HepG2 (cell line): Measurements from ENCODE around the gene ENGASE. TPM values are rescaled to one million over a fixed set of nuclear protein-coding genes. Genes with fewer than 3 reads are reported as not detected.

Experiments
- ATAC-seq: fragments of 200-7000 bp; cut with Tn5 transposase; 3 replicates; pipeline ENCODE4 v1.9.1; 2020; ENCODE audit warnings: mild to moderate bottlenecking, moderate library complexity
- BruUV-seq: library from RNA; stranded (reverse); fragments of 400-500 nt; replicated peaks from 2 replicates; lab custom pipeline; 2021; lab: Mats Ljungman, UMichigan
- CTCF ChIA-PET: fragments of 300-600 bp; formaldehyde crosslinking; extraction: SDS; loops from one replicate; lab custom pipeline; 2021; ENCODE audit warnings: low total read pairs, inconsistent platforms, low intra/inter-chr PET ratio; lab: Yijun Ruan, JAX
- POLR2A ChIA-PET: fragments of 350-600 bp; sonication (Branson Sonifier 250); formaldehyde crosslinking; loops from one replicate; lab custom pipeline; 2020; ENCODE audit warnings: antibody characterized with exemption, inconsistent platforms; lab: Yijun Ruan, JAX
- DNase-seq: peaks from one replicate; pipeline ENCODE4 v3.0.0-alpha.2; 2015; ENCODE audit warnings: low spot score
- FAIRE-seq: peaks from 3 replicates; lab custom pipeline; 2011; peaks lifted over from hg19 to GRCh38; lab: Jason Lieb, UNC
- H2AFZ ChIP-seq: one replicate; pipeline ENCODE4 v1.6.1; 2011; ENCODE audit warnings: low read length, inconsistent platforms
- H3K27ac ChIP-seq: fragments of 300-600 bp; 3 replicates; pipeline ENCODE4 v1.8.0; 2011; ENCODE audit warnings: mixed run types, mild to moderate bottlenecking, mixed read lengths, low read length, inconsistent platforms; ENCODE audit not compliant: insufficient read depth; ENCODE audit errors: extremely low read length
- H3K27me3 ChIP-seq, 2 experiments: fragments of 200-600 bp in 1 of 2; 2 replicates in 1 of 2; 3 replicates in 1 of 2; pipeline versions ENCODE4 v1.6.0 to v1.8.0; 2011; ENCODE audit warnings: low read length in 2 of 2, mild to moderate bottlenecking in 2 of 2, moderate library complexity in 2 of 2, inconsistent platforms in 1 of 2; ENCODE audit not compliant: insufficient read depth in 2 of 2, control insufficient read depth in 1 of 2
- H3K36me3 ChIP-seq, 2 experiments: fragments of 200-600 bp in 1 of 2; replicated peaks in 1 of 2; 2 replicates in 1 of 2; 3 replicates in 1 of 2; pipeline versions ENCODE4 v1.5.1 to v1.8.0; 2011; ENCODE audit warnings: low read length in 2 of 2, inconsistent platforms in 1 of 2; ENCODE audit not compliant: insufficient read depth in 2 of 2, control insufficient read depth in 1 of 2
- H3K4me1 ChIP-seq: 2 replicates; pipeline ENCODE4 v1.5.1; 2012; ENCODE audit warnings: low read length, inconsistent platforms; ENCODE audit not compliant: insufficient read depth
- H3K4me2 ChIP-seq: 2 replicates; pipeline ENCODE4 v1.6.0; 2011; ENCODE audit warnings: low read depth, low read length, inconsistent platforms
- H3K4me3 ChIP-seq, 3 experiments: fragments of 200-600 bp in 1 of 3; sonication (generic), shearing (Covaris generic) in 1 of 3; replicated peaks in 1 of 3; 2 replicates each; pipeline ENCODE4 v1.5.1; 2011 to 2016; ENCODE audit warnings: low read length in 3 of 3, inconsistent platforms in 2 of 3, low read depth in 2 of 3, mild to moderate bottlenecking in 2 of 3, control low read depth in 1 of 3, mixed read lengths in 1 of 3; ENCODE audit not compliant: insufficient read depth in 1 of 3
- H3K79me2 ChIP-seq: one replicate; pipeline ENCODE4 v1.6.1; 2011; ENCODE audit warnings: low read length, inconsistent platforms; ENCODE audit not compliant: insufficient read depth
- H3K9ac ChIP-seq: 2 replicates; pipeline ENCODE4 v1.6.0; 2011; ENCODE audit warnings: mild to moderate bottlenecking, low read depth, low read length, inconsistent platforms; ENCODE audit not compliant: insufficient read depth
- H3K9me3 ChIP-seq: 2 replicates; pipeline ENCODE4 v1.5.1; 2012; ENCODE audit warnings: mild to moderate bottlenecking, low read length
- H4K20me1 ChIP-seq: 2 replicates; pipeline ENCODE4 v1.6.0; 2011; ENCODE audit warnings: inconsistent platforms, mild to moderate bottlenecking, low read length, moderate library complexity; ENCODE audit not compliant: insufficient read depth
- CC2D1A ChIP-seq: sonication (generic); formaldehyde crosslinking; IDR thresholded peaks from 2 replicates; pipeline ENCODE4 v1.8.1; 2023; ENCODE audit warnings: mild to moderate bottlenecking, missing genetic modification reagents
- DPF2 ChIP-seq: sonication (generic); formaldehyde crosslinking; IDR thresholded peaks from 2 replicates; pipeline ENCODE4 v1.4.0; 2020; ENCODE audit warnings: mild to moderate bottlenecking, low read depth, missing genetic modification reagents, borderline replicate concordance
- E2F5 ChIP-seq: sonication (generic); formaldehyde crosslinking; conservative IDR thresholded peaks from 2 replicates; pipeline ENCODE4 v1.4.0; 2020; ENCODE audit warnings: missing genetic modification reagents
- EP300 ChIP-seq, 3 experiments: sonication (generic) in 1 of 3; formaldehyde crosslinking in 1 of 3; IDR thresholded peaks; 2 replicates each; pipeline versions ENCODE4 v1.5.1 to v1.6.1; 2011 to 2020; ENCODE audit warnings: low read depth in 2 of 3, low read length in 2 of 3, borderline replicate concordance in 1 of 3, improper control_type of control experiment in 1 of 3, mild to moderate bottlenecking in 1 of 3, missing genetic modification reagents in 1 of 3, moderate library complexity in 1 of 3
- EZH2 ChIP-seq: conservative IDR thresholded peaks from 2 replicates; pipeline ENCODE4 v1.6.1; 2012; ENCODE audit warnings: mild to moderate bottlenecking, low read depth, low read length, moderate library complexity
- HDAC6 ChIP-seq: fragments of 200-600 bp; sonication (generic); IDR thresholded peaks from 2 replicates; pipeline ENCODE4 v1.7.0; 2017; ENCODE audit warnings: mild to moderate bottlenecking, antibody characterized with exemption, low read length, low read depth
- HOXD1 ChIP-seq: sonication (generic); formaldehyde crosslinking; IDR thresholded peaks from 2 replicates; pipeline ENCODE4 v1.5.0; 2020; ENCODE audit warnings: missing genetic modification reagents
- KDM1A ChIP-seq: IDR thresholded peaks from 2 replicates; pipeline ENCODE4 v1.6.1; 2016; ENCODE audit warnings: missing compliant biosample characterization
- KLF9 ChIP-seq: IDR thresholded peaks from 2 replicates; pipeline ENCODE4 v1.6.1; 2016; ENCODE audit warnings: low read depth
- MAFF ChIP-seq: IDR thresholded peaks from 2 replicates; pipeline ENCODE4 v1.6.1; 2011; ENCODE audit warnings: low read depth, low read length, improper control_type of control experiment
- PCBP1 ChIP-seq: fragments of 200-400 bp; formaldehyde crosslinking; IDR thresholded peaks from 2 replicates; pipeline ENCODE4 v1.6.1; 2017; ENCODE audit warnings: mild to moderate bottlenecking, low read depth, low read length, borderline replicate concordance
- RAD51 ChIP-seq: fragments of 450-650 bp; IDR thresholded peaks from 2 replicates; pipeline ENCODE4 v1.6.1; 2016; ENCODE audit warnings: borderline replicate concordance
- YEATS4 ChIP-seq: sonication (generic); formaldehyde crosslinking; IDR thresholded peaks from 2 replicates; pipeline ENCODE4 v1.4.0; 2020; ENCODE audit warnings: missing genetic modification reagents, borderline replicate concordance
- ZBTB10 ChIP-seq: sonication (generic); formaldehyde crosslinking; IDR thresholded peaks from 2 replicates; pipeline ENCODE4 v1.4.0; 2020; ENCODE audit warnings: missing genetic modification reagents, borderline replicate concordance
- ZNF343 ChIP-seq: sonication (generic); formaldehyde crosslinking; IDR thresholded peaks from 2 replicates; pipeline ENCODE4 v1.4.0; 2020; ENCODE audit warnings: mild to moderate bottlenecking, missing genetic modification reagents
- ZSCAN29 ChIP-seq: sonication (generic); formaldehyde crosslinking; conservative IDR thresholded peaks from 2 replicates; pipeline ENCODE4 v1.4.0; 2020; ENCODE audit warnings: mild to moderate bottlenecking, missing genetic modification reagents
- WGBS: methylation state at CpG from one replicate; pipeline ENCODE4 v1.1.6; 2017; ENCODE audit warnings: low lambda C conversion rate; 5-methylcytosine and 5-hydroxymethylcytosine counted together
- in situ Hi-C: cut with HindIII; loops from 2 replicates; pipeline ENCODE4 v1.10.0; 2017; ENCODE audit warnings: low pct_unique_long_range_greater_than_20kb; ENCODE audit not compliant: extremely low pct_ligation_motif_present
- intact Hi-C: fragments of 100-400 bp; cut with micrococcal nuclease; formaldehyde crosslinking; loops from one replicate; pipeline ENCODE4 v1.10.0; 2022; ENCODE audit not compliant: unreplicated experiment
- polyA plus RNA-seq, 8 experiments: library from polyadenylated mRNA; depleted of rRNA in 3 of 8; stranded (reverse) in 7 of 8; unstranded in 1 of 8; fragments of >200 nt; fragmentation: Illumina TruSeq in 4 of 8; extraction: Trizol in 4 of 8; gene quantifications; 2 replicates each; pipeline versions ENCODE4 v1.2.1 to v1.2.3, GENCODE V29; 2011 to 2016; ENCODE audit warnings: low read depth in 4 of 8, missing spikeins in 1 of 8, mixed read lengths in 1 of 8; ENCODE audit not compliant: insufficient read depth in 1 of 8
- total RNA-seq, 5 experiments: library from RNA; depleted of rRNA; stranded (reverse); fragments of >200 nt; fragmentation: Illumina TruSeq; extraction: Trizol; gene quantifications; 2 replicates each; pipeline ENCODE4 v1.2.3, GENCODE V29; 2016; ENCODE audit warnings: low read depth in 1 of 5

ENGASE gene
- total and polyA plus RNA-seq, 2 of the 13 experiments (the other 11 are each of a cell fraction or from before 2014, with no cell fraction given), result 10.6 to 18.1 TPM

- Histone ChIP-seq H3K36me3 (no peaks in the 10 kb centered on the region), H3K4me2 (no peak overlapping the region), H3K27ac (no peak overlapping the region), H2AFZ (no peak overlapping the region), H4K20me1 (peaks cover 14% of the 10 kb centered on the region; the same call in 1 of the 2 replicates), H3K9me3 (no peaks in the 10 kb centered on the region), H3K79me2 (no peaks in the 10 kb centered on the region), H3K4me3 (no peak overlapping the region), H3K9ac (no peak overlapping the region), H3K4me1 (no peaks in the 10 kb centered on the region), H3K27me3 (peaks cover 70 to 97% of the 10 kb centered on the region in 2 experiments)
- DNase-seq (no peak), FAIRE-seq (no peak), ATAC-seq (peak; percentile 42)
- CTCF ChIA-PET, result no interaction called here
- intact Hi-C loops, result no loop called here
- WGBS, result 6% methylated on average over 15 of the region's 16 CpGs
- TF ChIP-seq PCBP1 (0 out of 2 replicates have a peak, but pooled peaks have one; percentile 10), CC2D1A (no peak), EZH2 (peak; percentile 70; the same call in 1 of the 2 replicates)
- BruUV-seq, result no TSS peak
- in situ Hi-C loops, result no loop called here
- POLR2A ChIA-PET, result no interaction called here
Observed at GRCh38 chr17:79098282-79098867, 23.8 kb downstream of the ENGASE start.

GRCh38 chr17:79100405-79100804 lies 25.8 kb downstream of the ENGASE start:
- WGBS, result 20% methylated on average over 13 of the region's 18 CpGs
- intact Hi-C loops (no loop called here), in situ Hi-C loops (no loop called here)
- ChIA-PET CTCF (no interaction called here), POLR2A (no interaction called here)
- no peak overlapping the region for H3K4me3 ChIP-seq
- no peaks in the 10 kb centered on the region for H3K4me1 ChIP-seq
- no peak overlapping the region for H3K4me2 ChIP-seq
- peaks cover 14% of the 10 kb centered on the region; the same call in 1 of the 2 replicates for H4K20me1 ChIP-seq
- ATAC-seq (no peak), DNase-seq (no peak), FAIRE-seq (no peak)
- H3K9ac ChIP-seq, result no peak overlapping the region
- H3K27ac ChIP-seq, result no peak overlapping the region
- no TSS peak for BruUV-seq
- no peaks in the 10 kb centered on the region for H3K9me3 ChIP-seq
- H3K27me3 ChIP-seq, result peaks cover 70 to 97% of the 10 kb centered on the region in 2 experiments
- no peaks in the 10 kb centered on the region for H3K79me2 ChIP-seq
- H3K36me3 ChIP-seq, result no peaks in the 10 kb centered on the region
- no peak overlapping the region for H2AFZ ChIP-seq
- TF ChIP-seq E2F5 (CRISPR knock-in tag), result no peak
- no peak for TF ChIP-seq ZSCAN29
- TF ChIP-seq HOXD1 (CRISPR knock-in tag), result no peak
- TF ChIP-seq RAD51, result no peak
- TF ChIP-seq ZBTB10 (CRISPR knock-in tag), result no peak
- TF ChIP-seq DPF2 (CRISPR knock-in tag), result no peak
- TF ChIP-seq ZNF343 (CRISPR knock-in tag), result no peak
- TF ChIP-seq HDAC6, result no peak
- TF ChIP-seq KLF9 (CRISPR knock-in tag), result no peak
- TF ChIP-seq MAFF, result no peak
- TF ChIP-seq YEATS4 (CRISPR knock-in tag), result no peak
- no peak for TF ChIP-seq KDM1A
- TF ChIP-seq EP300 (IDR thresholded peaks at IDR 0.05; ENCODE audit: low read depth in 2 of 2, low read length in 2 of 2), result no peak
- TF ChIP-seq EP300 (CRISPR knock-in tag; IDR thresholded peaks at IDR 0.05; ENCODE audit: borderline replicate concordance), result no peak
